ENCODE measurements around the gene PTPRN2. TPM values are rescaled to one million over a fixed set of nuclear protein-coding genes. Genes with fewer than 3 reads are reported as not detected.

The PTPRN2 gene
- total RNA-seq, 3 donors from 2014 or later = 0.43 to 0.66 (median 0.63) TPM

DNA sequence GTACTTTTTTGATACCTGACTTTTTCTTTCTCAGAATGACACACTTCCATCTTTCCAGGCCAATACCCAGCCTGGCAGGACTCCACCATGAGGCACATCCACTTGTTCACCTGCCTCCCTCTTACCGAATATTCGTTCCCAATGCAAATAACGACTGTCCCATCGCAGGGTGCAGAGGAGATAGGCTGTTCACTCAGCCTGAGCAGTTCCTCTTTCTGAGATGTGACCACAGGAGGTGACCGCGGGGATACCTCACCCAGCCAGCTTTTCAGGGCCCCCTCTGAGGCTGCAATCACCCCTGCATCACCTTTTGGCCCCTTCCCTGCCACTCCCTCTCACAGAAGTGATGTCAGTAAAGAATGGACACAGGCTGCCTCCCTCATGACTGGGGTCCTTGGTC, 28.3 kb downstream of the PTPRN2 start:
- no peaks in the 10 kb centered on the region for H3K36me3 Mint-ChIP-seq (ENCODE audit: insufficient read depth)
- peaks cover 4% of the 10 kb centered on the region for H3K9me3 Mint-ChIP-seq
- no peak for DNase-seq
- peaks cover 14% of the 10 kb centered on the region for H3K27me3 Mint-ChIP-seq (ENCODE audit: low read depth)
- no peak overlapping the region for H3K4me3 Mint-ChIP-seq
- no peaks in the 10 kb centered on the region for H3K4me1 Mint-ChIP-seq (ENCODE audit: low read depth)
- no peak for ATAC-seq

DNA sequence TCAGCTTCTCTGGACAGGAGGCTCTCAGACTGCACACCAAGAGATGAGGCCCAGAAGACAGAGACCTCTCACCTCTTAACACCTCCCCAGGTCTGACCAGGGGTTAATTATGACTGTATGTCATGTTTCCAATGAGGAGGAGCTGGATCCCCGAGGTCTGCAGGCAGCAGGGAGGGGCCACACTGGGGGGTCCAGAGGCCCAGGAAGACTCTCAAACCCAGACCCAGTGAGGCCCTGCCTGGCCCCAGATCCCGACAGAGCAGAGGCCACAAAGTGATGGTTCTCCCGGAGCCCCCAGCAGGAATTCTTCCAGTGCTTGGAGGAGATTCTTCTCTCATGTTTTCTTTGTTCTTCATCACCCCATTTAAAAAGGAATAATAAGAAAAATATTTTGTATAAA, 28.8 kb downstream of the PTPRN2 start:
- H3K36me3 Mint-ChIP-seq (ENCODE audit: insufficient read depth) = no peaks in the 10 kb centered on the region
- DNase-seq (no peak), ATAC-seq (no peak)
- H3K27me3 Mint-ChIP-seq (ENCODE audit: low read depth) = peaks cover 14% of the 10 kb centered on the region
- peaks cover 4% of the 10 kb centered on the region for H3K9me3 Mint-ChIP-seq
- H3K4me3 Mint-ChIP-seq = no peak overlapping the region
- no peaks in the 10 kb centered on the region for H3K4me1 Mint-ChIP-seq (ENCODE audit: low read depth)

- Mint-ChIP-seq H3K27me3 (ENCODE audit: low read depth) (peaks cover 17% of the 10 kb centered on the region), H3K4me3 (no peak overlapping the region), H3K36me3 (ENCODE audit: insufficient read depth) (no peaks in the 10 kb centered on the region), H3K4me1 (ENCODE audit: low read depth) (no peaks in the 10 kb centered on the region), H3K9me3 (peaks cover 4% of the 10 kb centered on the region)
- ATAC-seq (no peak), DNase-seq (no peak)
Measured at GRCh38 chr7:158557441-158557755, 30.2 kb downstream of the PTPRN2 start.

GRCh38 chr7:158556721-158557440, 30.7 kb downstream of the PTPRN2 start:
- H3K9me3 Mint-ChIP-seq = peaks cover 4% of the 10 kb centered on the region
- DNase-seq (no peak), ATAC-seq (no peak)
- peaks cover 15% of the 10 kb centered on the region for H3K27me3 Mint-ChIP-seq (ENCODE audit: low read depth)
- no peak overlapping the region for H3K4me3 Mint-ChIP-seq
- H3K36me3 Mint-ChIP-seq (ENCODE audit: insufficient read depth) = no peaks in the 10 kb centered on the region
- H3K4me1 Mint-ChIP-seq (ENCODE audit: low read depth) = no peaks in the 10 kb centered on the region

GRCh38 chr7:158555034-158555520, 32.5 kb downstream of the PTPRN2 start:
- DNase-seq (no peak), ATAC-seq (no peak)
- peaks cover 5% of the 10 kb centered on the region for H3K27me3 Mint-ChIP-seq (ENCODE audit: low read depth)
- no peaks in the 10 kb centered on the region for H3K4me1 Mint-ChIP-seq (ENCODE audit: low read depth)
- peaks cover 4% of the 10 kb centered on the region for H3K9me3 Mint-ChIP-seq
- H3K4me3 Mint-ChIP-seq = no peak overlapping the region
- H3K36me3 Mint-ChIP-seq (ENCODE audit: insufficient read depth) = no peaks in the 10 kb centered on the region

DNA sequence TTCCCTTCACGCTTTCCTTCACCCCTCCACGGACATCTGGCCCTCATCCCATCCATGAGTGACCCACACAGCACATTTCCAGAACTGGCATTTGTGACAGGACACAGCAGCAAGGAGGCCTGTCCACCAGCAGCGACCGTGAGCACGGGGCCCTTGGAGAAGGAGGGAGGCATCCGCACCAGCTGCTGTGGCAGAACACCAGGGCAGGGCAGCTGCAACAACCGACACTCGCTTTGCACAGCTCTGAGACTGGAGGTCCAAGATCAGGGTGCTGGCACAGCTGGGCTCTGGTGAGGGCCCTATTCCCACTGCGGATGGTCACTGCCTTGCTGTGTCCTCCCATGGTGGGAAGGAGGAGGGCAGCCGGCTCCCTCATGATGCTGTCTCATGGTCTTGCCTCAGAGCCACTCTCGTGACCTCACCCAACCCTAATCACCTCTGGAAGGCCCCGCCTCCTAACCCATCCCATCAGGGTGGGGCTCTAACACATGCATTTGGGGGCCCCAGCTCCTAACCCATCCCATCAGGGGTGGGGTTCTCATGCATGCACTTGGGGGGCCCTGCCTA, 36.7 kb downstream of the PTPRN2 start:
- H3K27me3 Mint-ChIP-seq (ENCODE audit: low read depth) = peaks cover 10% of the 10 kb centered on the region

GRCh38 chr7:158550394-158550700, 37.3 kb downstream of the PTPRN2 start:
- ATAC-seq = no peak

More for the DNA sequence above, 36.7 kb downstream of the PTPRN2 start:
- ATAC-seq = no peak
- no peak for DNase-seq
- Mint-ChIP-seq H3K4me1 (ENCODE audit: low read depth) (no peaks in the 10 kb centered on the region), H3K9me3 (peaks cover 2% of the 10 kb centered on the region), H3K4me3 (no peak overlapping the region), H3K36me3 (ENCODE audit: insufficient read depth) (no peaks in the 10 kb centered on the region)

GRCh38 chr7:158549616-158550393, 37.8 kb downstream of the PTPRN2 start:
- no peak for ATAC-seq
- no peaks in the 10 kb centered on the region for H3K9me3 Mint-ChIP-seq

More at GRCh38 chr7:158550394-158550700, 37.3 kb downstream of the PTPRN2 start:
- Mint-ChIP-seq H3K36me3 (ENCODE audit: insufficient read depth) (no peaks in the 10 kb centered on the region), H3K27me3 (ENCODE audit: low read depth) (peaks cover 8% of the 10 kb centered on the region), H3K9me3 (no peaks in the 10 kb centered on the region), H3K4me1 (ENCODE audit: low read depth) (no peaks in the 10 kb centered on the region), H3K4me3 (no peak overlapping the region)
- no peak for DNase-seq

DNA sequence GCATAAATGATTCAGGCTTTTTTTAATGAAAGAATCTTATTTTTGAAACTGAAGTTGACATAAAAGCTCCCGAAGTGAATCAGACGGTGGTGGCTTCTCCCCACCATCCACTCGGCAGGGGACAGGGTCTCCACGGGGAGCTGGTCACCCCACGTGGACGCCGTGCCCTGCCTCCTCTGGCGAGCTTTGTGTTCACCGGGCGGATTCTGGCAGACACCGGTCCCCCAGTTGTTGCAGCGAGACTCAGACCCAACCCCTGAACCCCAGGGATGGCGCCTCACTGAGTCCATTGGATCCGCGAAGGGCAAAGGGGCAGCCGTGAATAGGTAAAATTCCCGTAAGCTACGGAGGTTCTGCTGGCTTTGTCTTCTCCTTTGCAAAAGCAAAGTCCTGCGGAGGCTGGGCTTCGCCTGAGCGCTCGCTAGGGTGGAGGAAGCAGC, 38.4 kb downstream of the PTPRN2 start:
- Mint-ChIP-seq H3K36me3 (ENCODE audit: insufficient read depth) (no peaks in the 10 kb centered on the region), H3K27me3 (ENCODE audit: low read depth) (peaks cover 7% of the 10 kb centered on the region), H3K4me1 (ENCODE audit: low read depth) (no peaks in the 10 kb centered on the region), H3K4me3 (no peak overlapping the region), H3K9me3 (no peaks in the 10 kb centered on the region)
- DNase-seq = no peak
- ATAC-seq = no peak

More at GRCh38 chr7:158549616-158550393, 37.8 kb downstream of the PTPRN2 start:
- DNase-seq = no peak
- H3K4me1 Mint-ChIP-seq (ENCODE audit: low read depth) = no peaks in the 10 kb centered on the region
- peaks cover 7% of the 10 kb centered on the region for H3K27me3 Mint-ChIP-seq (ENCODE audit: low read depth)
- H3K36me3 Mint-ChIP-seq (ENCODE audit: insufficient read depth) = no peaks in the 10 kb centered on the region
- no peak overlapping the region for H3K4me3 Mint-ChIP-seq

DNA sequence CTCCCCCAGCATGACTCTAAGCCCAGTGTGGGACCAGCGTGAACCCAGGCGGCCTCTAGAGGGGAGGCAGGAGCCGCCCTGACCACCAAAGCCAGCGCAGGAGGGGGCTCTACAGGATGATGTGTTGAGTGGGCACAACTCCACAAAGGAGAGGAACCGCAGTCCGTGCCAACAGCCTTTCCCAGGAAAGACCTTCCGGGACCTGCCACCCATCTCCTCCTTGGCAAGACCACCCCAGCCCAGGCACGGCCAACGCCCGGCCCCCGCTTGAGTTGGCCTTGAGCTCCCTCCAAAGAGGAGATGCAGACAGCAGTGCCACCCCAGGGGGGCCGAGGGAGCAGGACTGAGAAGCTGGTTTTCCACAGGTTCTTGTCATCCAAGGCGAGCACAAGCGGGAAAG, 38.9 kb downstream of the PTPRN2 start:
- peaks cover 7% of the 10 kb centered on the region for H3K27me3 Mint-ChIP-seq (ENCODE audit: low read depth)
- DNase-seq (no peak), ATAC-seq (no peak)
- H3K4me3 Mint-ChIP-seq = no peak overlapping the region
- H3K9me3 Mint-ChIP-seq = no peaks in the 10 kb centered on the region
- no peaks in the 10 kb centered on the region for H3K4me1 Mint-ChIP-seq (ENCODE audit: low read depth)
- no peaks in the 10 kb centered on the region for H3K36me3 Mint-ChIP-seq (ENCODE audit: insufficient read depth)

DNA sequence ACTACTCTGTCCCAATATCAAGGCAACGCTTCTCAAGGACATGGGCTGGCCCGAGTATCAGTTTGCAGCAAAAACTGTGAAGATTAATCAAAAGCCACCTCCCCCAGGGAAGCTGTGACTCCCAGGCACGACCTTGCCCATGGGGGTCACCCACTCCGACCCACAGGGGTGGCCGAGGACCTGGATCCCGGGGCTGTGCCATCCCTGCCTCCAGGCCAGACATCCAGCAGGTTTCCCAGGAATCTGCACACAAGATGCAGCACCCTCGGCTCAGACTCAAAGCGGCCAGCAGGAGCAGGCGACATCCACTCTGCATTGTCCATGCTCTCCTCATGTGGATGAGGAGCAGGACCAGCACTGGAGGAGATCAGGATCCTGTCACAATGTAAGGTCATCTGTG, 39.8 kb downstream of the PTPRN2 start:
- Mint-ChIP-seq H3K9me3 (no peaks in the 10 kb centered on the region), H3K36me3 (ENCODE audit: insufficient read depth) (no peaks in the 10 kb centered on the region), H3K4me3 (no peak overlapping the region), H3K27me3 (ENCODE audit: low read depth) (peaks cover 5% of the 10 kb centered on the region), H3K4me1 (ENCODE audit: low read depth) (no peaks in the 10 kb centered on the region)
- DNase-seq = no peak
- no peak for ATAC-seq

DNA sequence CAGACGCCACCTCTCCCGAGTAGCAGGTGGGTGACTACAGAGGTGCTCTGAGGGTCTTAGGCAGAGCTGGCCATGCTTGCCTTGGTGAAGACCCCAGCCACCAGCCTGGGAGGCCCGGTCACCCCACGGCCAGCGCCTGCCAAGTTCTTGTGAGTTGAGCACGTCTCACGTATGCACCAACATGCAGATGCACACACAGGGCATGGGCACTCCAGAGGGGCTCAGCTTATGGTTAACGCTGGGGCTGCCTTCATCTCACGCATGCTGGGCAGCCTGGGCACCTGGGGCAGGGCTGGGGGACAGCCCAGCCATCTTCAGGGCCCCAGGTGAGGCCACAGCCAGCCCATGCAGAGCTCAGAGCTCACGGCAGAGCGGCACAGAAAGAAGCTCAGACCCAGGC, 41.0 kb downstream of the PTPRN2 start:
- ATAC-seq (no peak), DNase-seq (no peak)
- H3K36me3 Mint-ChIP-seq (ENCODE audit: insufficient read depth) = no peaks in the 10 kb centered on the region
- H3K27me3 Mint-ChIP-seq (ENCODE audit: low read depth) = peaks cover 5% of the 10 kb centered on the region
- H3K4me3 Mint-ChIP-seq = no peak overlapping the region
- H3K9me3 Mint-ChIP-seq = no peaks in the 10 kb centered on the region
- peaks cover under 1% of the 10 kb centered on the region for H3K4me1 Mint-ChIP-seq (ENCODE audit: low read depth)

DNA sequence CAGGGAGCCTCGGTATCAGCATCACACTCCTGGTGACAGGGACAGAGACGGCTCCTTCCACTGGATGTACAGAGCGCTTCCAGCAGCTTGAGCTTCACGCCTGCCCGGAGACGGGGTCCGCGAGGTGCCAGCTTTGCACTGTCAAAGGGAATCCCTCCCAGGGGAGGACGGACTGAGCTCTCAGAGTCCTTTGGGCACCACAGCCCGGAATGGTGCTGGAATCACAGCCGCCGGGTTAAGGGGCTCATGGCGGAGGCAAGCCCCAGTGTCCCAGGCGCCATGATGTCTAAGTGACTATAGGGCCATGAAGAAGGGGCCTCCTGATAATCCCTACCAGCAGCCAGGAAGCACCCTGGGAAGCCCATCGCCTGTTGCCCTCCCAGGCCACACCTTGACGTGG, 41.4 kb downstream of the PTPRN2 start:
- no peak for DNase-seq
- Mint-ChIP-seq H3K36me3 (ENCODE audit: insufficient read depth) (no peaks in the 10 kb centered on the region), H3K4me3 (no peak overlapping the region), H3K9me3 (no peaks in the 10 kb centered on the region), H3K27me3 (ENCODE audit: low read depth) (peaks cover 5% of the 10 kb centered on the region), H3K4me1 (ENCODE audit: low read depth) (peaks cover 4% of the 10 kb centered on the region)
- peak in 1 of 2 donors; percentile 16 for ATAC-seq

GRCh38 chr7:158544708-158545107, 42.9 kb downstream of the PTPRN2 start:
- H3K27me3 Mint-ChIP-seq (ENCODE audit: low read depth) = peaks cover 5% of the 10 kb centered on the region

GRCh38 chr7:158543840-158544239, 43.8 kb downstream of the PTPRN2 start:
- peaks cover 5% of the 10 kb centered on the region for H3K27me3 Mint-ChIP-seq (ENCODE audit: low read depth)
- no peak overlapping the region for H3K4me3 Mint-ChIP-seq
- DNase-seq (no peak), ATAC-seq (no peak)
- H3K9me3 Mint-ChIP-seq = no peaks in the 10 kb centered on the region
- peaks cover 5% of the 10 kb centered on the region for H3K4me1 Mint-ChIP-seq (ENCODE audit: low read depth)
- no peaks in the 10 kb centered on the region for H3K36me3 Mint-ChIP-seq (ENCODE audit: insufficient read depth)

More at GRCh38 chr7:158544708-158545107, 42.9 kb downstream of the PTPRN2 start:
- peaks cover 5% of the 10 kb centered on the region for H3K4me1 Mint-ChIP-seq (ENCODE audit: low read depth)
- no peaks in the 10 kb centered on the region for H3K9me3 Mint-ChIP-seq
- no peak for DNase-seq
- H3K4me3 Mint-ChIP-seq = no peak overlapping the region
- H3K36me3 Mint-ChIP-seq (ENCODE audit: insufficient read depth) = no peaks in the 10 kb centered on the region
- ATAC-seq = no peak

All from activated T-cell treated with anti-CD3 and anti-CD28 coated beads, Interleukin-2, amount 50 U/mL, for 4 hours (primary cell).